ENCODE data around the gene LIMK2.

GRCh38 chr22:31241200-31241599 lies 29.1 kb downstream of the LIMK2 start:
- TF ChIP-seq CTCF (IDR thresholded peaks at IDR 0.05): no peak
- TF ChIP-seq POLR2A (IDR thresholded peaks at IDR 0.05): no peak
- no peak for TF ChIP-seq EP300 (IDR thresholded peaks at IDR 0.05)
